SK-N-SH (cell line): ENCODE measurements around the gene ZNF79.

ENCODE experiments used
- CTCF ChIP-seq: fragments of 200-600 bp; sonication (generic); IDR thresholded peaks from 2 replicates; pipeline ENCODE4 v1.6.1; 2017; ENCODE audit warnings: antibody characterized with exemption, mild to moderate bottlenecking, moderate library complexity
- ELF1 ChIP-seq: IDR thresholded peaks from 2 replicates; pipeline ENCODE4 v1.4.0; 2012
- EP300 ChIP-seq, 2 experiments: IDR thresholded peaks; 2 replicates each; pipeline versions ENCODE4 v1.4.0 to v1.6.1; 2012; ENCODE audit warnings: borderline replicate concordance in 1 of 2, low read depth in 1 of 2, low read length in 1 of 2
- MAX ChIP-seq: IDR thresholded peaks from 2 replicates; pipeline ENCODE4 v1.4.0; 2012; ENCODE audit warnings: low read depth
- MXI1 ChIP-seq: IDR thresholded peaks from 2 replicates; pipeline ENCODE4 v1.6.1; 2012; ENCODE audit warnings: mild to moderate bottlenecking, low read depth, low read length, improper control_type of control experiment
- POLR2AphosphoS5 ChIP-seq: IDR thresholded peaks from 2 replicates; pipeline ENCODE4 v1.6.1; 2012; ENCODE audit warnings: low read depth, low read length
- RAD21 ChIP-seq: IDR thresholded peaks from 2 replicates; pipeline ENCODE4 v1.6.1; 2012; ENCODE audit warnings: mild to moderate bottlenecking, low read length
- REST ChIP-seq: IDR thresholded peaks from 2 replicates; pipeline ENCODE4 v1.6.1; 2012; ENCODE audit warnings: mild to moderate bottlenecking, low read depth, low read length, moderate library complexity
- TAF1 ChIP-seq: IDR thresholded peaks from 2 replicates; pipeline ENCODE4 v1.6.1; 2012; ENCODE audit warnings: low read depth, mild to moderate bottlenecking, low read length, moderate library complexity, borderline replicate concordance
- TEAD4 ChIP-seq: IDR thresholded peaks from 2 replicates; pipeline ENCODE4 v1.4.0; 2012; ENCODE audit warnings: mild to moderate bottlenecking, borderline replicate concordance; ENCODE audit not compliant: insufficient read depth
- YY1 ChIP-seq: IDR thresholded peaks from 2 replicates; pipeline ENCODE4 v1.4.0; 2012; ENCODE audit warnings: low read depth, mild to moderate bottlenecking
- ZBTB33 ChIP-seq: IDR thresholded peaks from 2 replicates; pipeline ENCODE4 v1.4.0; 2012; ENCODE audit warnings: low read depth, borderline replicate concordance

- no peak for TF ChIP-seq TEAD4
- TF ChIP-seq POLR2AphosphoS5 = no peak
- no peak for TF ChIP-seq RAD21
- no peak for TF ChIP-seq TAF1
- TF ChIP-seq CTCF = no peak
- no peak for TF ChIP-seq EP300 (IDR thresholded peaks at IDR 0.05; ENCODE audit: borderline replicate concordance in 1 of 2, low read depth in 1 of 2, low read length in 1 of 2)
- TF ChIP-seq MAX = peak; percentile 99
- TF ChIP-seq YY1 = no peak
- TF ChIP-seq REST = no peak
- TF ChIP-seq ELF1 = no peak
- peak; percentile 97 for TF ChIP-seq MXI1
- no peak for TF ChIP-seq ZBTB33
These were observed 27.9 kb upstream of the ZNF79 start for GRCh38 chr9:127396253-127396807.
